Testis (tissue), 2 donors: ENCODE measurements around the gene PIP5K1C.

Experiments used
- CTCF ChIP-seq, 3 experiments: fragments of 450-650 bp in 2 of 3; fragments of 200-600 bp in 1 of 3; sonication (generic) in 1 of 3; IDR thresholded peaks; one replicate each; pipeline ENCODE4 v1.5.1; 2016 to 2019; ENCODE audit warnings: antibody characterized with exemption in 3 of 3, mild to moderate bottlenecking in 2 of 3, moderate library complexity in 1 of 3
- POLR2A ChIP-seq: fragments of 450-650 bp; IDR thresholded peaks from one replicate; pipeline ENCODE4 v1.6.1; 2017; ENCODE audit warnings: antibody characterized with exemption, mild to moderate bottlenecking, moderate library complexity

GRCh38 chr19:3707868-3708206 lies 7.6 kb upstream of the PIP5K1C start:
- TF ChIP-seq CTCF (IDR thresholded peaks at IDR 0.05), result no peak
- TF ChIP-seq POLR2A, result no peak
